GM21528 (cell line): ENCODE results near the gene RBMY1D.
"Not testable (repeated sequence)": the region's sequence is repeated elsewhere in the genome, so short reads cannot be mapped to it uniquely, and the experiment has no call there.

Source experiments
- ATAC-seq: cut with Tn5 transposase; IDR thresholded peaks from one replicate; pipeline ENCODE4 v1.9.1; 2021; ENCODE audit warnings: mild to moderate bottlenecking, moderate library complexity; ENCODE audit not compliant: unreplicated experiment, low FRiP score

Gene RBMY1D

GRCh38 chrY:21894426-21894825 is at the start of gene RBMY1D:
Gene RBMY1D (minus strand): TSS chrY:21894526. CDS start chrY:21892513, 2,013 bp downstream.
- not testable (repeated sequence) for ATAC-seq

GRCh38 chrY:21917932-21918331 is 23.6 kb upstream of the RBMY1D start, which contains the start of gene RBMY1E:
Gene RBMY1E (minus strand): TSS chrY:21918032. CDS start chrY:21916054, 1,978 bp downstream.
- not testable (repeated sequence) for ATAC-seq

- ATAC-seq: peak; percentile 86
Measured at GRCh38 chrY:21869407-21870076, 24.8 kb downstream of the RBMY1D start.

DNA sequence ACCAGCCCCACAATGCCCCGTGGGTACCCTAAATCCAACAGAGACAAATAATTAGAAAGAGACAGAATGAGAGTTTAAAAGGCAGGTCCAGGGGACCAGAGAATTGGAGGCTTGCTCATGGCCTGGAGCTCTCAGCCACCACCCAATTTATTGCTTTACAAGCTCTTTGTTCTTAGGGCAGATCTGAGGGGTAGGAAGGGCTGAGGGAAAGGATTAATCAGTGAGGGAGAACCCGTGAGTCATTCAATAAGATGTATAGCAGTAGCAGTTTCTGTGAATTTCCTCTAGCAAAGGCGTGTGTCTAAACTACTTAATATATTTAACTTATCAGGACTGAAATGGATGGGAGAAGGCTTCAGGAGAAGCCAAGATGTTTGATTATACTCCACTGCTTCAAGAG is 48.8 kb downstream of the RBMY1D start:
- ATAC-seq: no peak

DNA sequence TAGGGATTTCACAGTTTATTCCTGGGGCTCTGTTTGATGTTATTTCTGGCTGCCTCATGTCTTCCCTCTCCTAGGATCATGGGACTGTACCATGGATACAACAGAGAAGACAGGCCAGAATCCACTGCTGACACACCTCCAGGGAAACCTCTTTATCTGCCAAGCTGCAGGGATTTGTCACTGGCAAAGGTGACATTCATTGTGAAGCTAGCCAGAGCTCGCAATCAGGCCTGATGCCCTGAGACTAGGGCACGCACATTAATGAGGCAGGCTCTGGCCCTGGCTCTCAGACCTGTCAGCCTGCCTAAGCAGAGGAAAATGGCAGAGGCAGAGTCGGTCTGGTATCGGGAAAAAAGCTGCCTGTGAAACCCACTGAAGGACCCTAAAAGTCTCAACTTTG is 52.2 kb downstream of the RBMY1D start:
- ATAC-seq: no peak

DNA sequence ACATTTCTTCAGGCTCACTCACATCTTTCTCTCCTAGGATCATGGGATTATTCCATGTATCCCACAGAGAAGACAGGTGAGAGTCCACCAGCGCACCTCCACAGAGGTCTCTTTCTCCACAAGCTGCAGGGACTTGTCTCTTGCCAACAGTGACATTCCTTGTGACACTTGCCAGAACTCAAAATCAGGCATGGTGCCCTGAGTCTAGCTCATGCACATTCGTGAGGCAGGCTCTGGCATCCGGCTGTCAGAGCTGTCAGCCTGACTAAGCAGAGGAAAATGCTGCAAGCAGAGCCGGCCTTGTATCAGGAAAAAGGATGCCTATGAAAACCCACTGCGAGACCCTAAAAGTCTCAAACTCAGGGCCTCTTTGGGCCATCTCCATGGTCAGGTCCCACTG is 54.8 kb downstream of the RBMY1D start:
- ATAC-seq: no peak

GRCh38 chrY:21836343-21836742 is 58.0 kb downstream of the RBMY1D start:
- ATAC-seq: no peak

GRCh38 chrY:21835052-21835451 is 59.3 kb downstream of the RBMY1D start:
- ATAC-seq: no peak
